GM04503 (cell line): ENCODE measurements around the gene BRAT1.
A peak's percentile ranks its signal among the peaks of the same experiment; 100 is the strongest.

Experiments used
- DNase-seq: peaks from one replicate; pipeline ENCODE4 v3.0.0-alpha.2; 2012; ENCODE audit warnings: low read depth

The BRAT1 gene

DNA sequence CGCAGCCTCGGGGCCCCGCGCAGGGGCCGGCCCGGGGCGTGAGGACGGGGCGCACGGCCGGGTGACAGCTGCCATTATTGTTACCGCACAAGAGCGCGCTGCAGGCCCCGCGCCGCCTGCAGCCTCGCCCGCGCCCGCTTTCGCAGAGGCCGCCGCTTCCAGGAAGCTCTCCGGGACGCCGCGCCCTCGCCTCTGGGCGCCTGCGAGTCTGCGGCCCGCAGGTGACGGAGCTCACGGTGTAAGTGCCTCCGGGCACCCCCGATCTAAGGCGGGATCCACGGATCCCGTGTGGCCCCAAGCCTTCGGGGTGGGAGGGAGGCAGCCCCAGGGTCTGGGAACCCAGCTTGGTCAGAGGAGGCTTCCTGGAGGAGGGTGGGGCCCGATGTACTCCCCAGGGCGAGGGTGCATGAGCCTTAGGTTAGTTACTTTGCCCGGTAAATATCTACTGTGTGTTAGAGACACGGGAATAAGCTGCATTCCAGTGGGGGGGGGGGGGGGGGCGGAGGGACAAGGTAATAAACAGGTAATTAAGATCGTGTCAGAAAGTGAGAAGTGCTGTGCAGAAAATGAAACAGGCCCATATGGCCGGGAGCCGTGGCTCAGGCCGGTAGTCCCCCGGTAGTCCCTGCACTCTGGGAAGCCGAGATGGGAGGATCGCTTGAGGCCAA, 4.1 kb upstream of the BRAT1 start:
- DNase-seq = no peak

- peak; percentile 34 for DNase-seq
These were observed 3.4 kb upstream of the BRAT1 start, which contains the start of gene IQCE for GRCh38 chr7:2558629-2559282. TSS of gene IQCE (plus strand) at chr7:2558979. CDS start at chr7:2559182, 203 bp downstream.

DNA sequence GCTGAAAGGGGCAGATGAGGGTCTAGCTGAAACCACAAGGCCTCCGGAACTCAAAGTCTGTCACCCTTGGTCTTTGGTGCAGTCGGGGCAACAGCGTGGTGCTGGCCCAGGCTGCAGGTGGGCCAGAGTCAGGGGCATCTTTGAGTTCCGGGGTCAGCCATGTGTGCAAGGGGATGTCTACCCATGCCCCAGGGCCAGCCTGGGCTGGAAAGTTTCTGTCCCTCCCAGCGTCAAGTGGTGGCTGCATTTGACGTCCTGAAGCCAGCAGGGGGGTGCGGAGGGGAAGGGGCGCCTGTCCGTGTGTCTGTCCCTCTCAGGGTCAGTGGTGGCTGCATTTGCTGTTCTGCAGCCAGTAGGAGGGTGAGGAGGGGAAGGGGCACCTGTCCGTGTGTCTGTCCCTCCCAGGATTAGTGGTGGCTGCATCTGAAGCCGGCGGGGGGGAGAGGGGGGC, 638 bp downstream of the BRAT1 start:
- no peak for DNase-seq

DNA sequence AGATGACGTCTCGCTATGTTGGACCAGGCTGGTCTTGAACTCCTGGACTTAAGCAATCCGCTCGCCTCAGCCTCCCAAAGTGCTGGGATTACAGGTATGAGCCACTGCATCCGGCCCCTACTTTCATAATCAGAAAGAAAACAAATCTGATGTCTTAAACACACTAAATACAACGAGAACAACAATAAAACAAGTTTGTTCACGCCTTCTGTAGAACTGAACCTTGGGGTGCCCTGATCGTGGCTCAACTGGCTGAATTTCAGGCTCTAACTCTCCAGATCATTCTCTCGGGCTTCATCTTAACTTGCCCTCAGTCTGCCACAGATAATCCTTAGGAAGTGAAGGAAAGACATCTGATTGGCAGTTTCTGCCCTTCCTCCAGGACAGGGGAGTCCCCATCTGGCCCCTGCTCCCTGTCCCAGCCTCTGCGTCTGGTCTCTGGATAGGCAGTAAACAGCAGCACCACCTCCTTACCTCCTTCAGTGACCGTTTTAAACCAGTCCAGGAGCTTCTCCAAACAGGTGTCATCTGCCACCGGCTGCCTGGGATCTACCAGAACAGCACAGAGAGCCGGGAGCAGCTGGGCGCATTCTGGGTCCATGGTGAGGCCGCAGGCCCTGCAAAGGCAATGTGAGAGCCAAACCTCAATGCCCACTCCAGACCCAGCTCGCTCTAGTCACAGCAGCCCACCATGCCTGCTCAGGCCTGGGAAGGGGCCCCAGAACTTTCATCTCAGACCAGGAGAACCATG, 1.3 kb downstream of the BRAT1 start:
- DNase-seq = no peak

GRCh38 chr7:2553108-2553507, 2.2 kb downstream of the BRAT1 start:
- DNase-seq = no peak

DNA sequence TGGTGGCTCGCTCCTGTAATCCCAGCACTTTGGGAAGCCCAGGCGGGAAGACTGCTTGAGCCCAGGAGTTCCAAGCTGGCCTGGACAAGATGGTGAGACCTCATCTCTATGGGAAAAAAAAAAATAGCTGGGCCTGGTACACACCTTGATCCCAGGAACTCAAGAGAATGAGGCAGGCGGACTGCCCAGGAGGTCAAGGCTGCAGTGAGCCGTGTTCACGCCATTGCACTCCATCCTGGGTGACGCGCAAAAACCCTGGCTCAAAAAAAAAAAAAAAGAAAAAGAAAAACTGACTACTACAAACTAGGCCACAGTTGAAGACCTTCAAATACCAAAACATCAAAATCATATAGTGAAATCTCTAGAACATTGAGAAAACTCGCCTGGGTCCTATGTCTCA, 3.9 kb downstream of the BRAT1 start:
- DNase-seq = no peak

DNA sequence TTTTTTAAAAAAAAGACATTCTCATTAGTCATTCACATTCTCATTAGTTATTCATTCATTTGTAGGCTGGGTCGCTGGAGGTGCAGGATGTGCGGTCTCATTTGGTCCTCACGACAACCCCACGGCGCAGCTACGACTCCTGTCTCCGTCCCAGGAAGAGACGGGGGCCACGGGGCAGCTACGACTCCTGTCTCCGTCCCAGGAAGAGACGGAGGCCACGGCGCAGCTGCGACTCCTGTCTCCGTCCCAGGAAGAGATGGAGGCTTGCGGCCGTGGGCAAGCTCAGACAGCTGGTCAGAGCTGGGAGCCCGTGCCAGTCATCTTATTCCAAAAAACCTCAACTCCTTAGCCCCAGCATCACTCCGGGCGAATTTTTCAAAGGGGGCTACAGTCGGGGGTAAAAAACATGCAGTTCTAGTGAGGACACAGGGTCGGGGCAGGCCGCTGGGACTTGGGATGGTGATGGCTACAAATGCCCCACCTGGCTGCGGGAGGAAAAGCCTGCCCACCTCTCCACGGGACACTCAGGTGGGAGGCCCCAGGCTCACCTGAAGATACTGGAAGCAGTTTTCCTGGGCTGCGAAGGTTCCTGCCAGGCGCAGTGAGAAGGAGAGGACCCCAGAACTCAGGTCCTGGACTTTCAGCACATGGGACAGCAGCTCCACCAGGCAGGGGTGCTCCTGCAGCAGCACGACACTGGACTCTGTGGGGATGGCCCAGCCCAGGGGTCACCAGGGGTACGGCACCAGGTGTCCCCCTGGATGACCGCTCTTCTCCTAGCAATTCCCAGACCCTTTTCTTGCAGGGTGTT, 8.3 kb downstream of the BRAT1 start:
- DNase-seq = no peak

- DNase-seq = no peak
These were observed 9.4 kb downstream of the BRAT1 start for GRCh38 chr7:2545746-2546425.

- no peak for DNase-seq
These were observed 10.7 kb downstream of the BRAT1 start for GRCh38 chr7:2544541-2545188.

DNA sequence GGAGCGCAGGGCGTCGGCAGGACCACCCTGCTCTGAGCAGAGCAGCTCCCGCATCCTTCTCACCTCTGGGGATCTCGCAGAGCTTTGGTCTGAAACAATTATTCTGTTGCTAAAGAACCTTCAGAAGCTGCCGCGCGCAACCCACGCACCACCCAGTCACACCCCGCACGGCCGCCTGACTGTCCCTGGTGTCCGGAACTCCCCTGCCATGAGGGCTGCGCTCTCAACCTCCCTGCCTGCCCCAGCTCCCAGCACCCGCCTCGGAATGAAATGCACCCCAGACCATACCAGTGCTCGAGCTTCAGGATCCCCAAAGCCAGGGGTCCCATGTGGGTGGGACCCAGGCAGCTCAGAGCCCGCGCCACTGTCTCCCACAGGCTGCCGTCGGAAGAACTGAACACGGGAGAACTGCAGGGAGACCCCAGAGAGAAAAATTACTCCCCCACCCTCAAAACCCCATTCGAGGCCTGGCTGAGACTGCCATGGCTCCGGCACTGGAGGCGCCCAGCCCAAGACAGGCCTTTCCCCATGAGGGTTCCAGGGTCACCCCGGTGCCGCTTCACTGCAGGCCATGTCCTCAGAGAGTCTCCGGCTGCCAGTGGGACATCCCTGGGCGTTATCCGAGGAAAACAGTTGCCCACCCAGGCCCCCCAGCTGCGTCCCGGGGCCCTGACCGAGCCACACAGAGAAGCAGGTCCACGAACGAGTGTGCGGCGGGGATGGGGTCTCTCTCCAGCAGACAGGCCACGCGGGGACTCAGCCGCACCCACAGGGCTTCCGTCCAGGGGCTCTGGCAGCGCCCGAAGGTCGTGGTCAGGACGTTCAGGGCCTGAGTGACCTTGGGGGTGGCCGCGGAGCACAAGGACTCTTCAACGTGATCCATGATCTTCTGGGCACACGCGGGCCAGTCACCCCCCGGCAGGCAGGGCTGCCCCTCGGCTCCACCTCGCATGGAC, 12.1 kb downstream of the BRAT1 start:
- no peak for DNase-seq

DNA sequence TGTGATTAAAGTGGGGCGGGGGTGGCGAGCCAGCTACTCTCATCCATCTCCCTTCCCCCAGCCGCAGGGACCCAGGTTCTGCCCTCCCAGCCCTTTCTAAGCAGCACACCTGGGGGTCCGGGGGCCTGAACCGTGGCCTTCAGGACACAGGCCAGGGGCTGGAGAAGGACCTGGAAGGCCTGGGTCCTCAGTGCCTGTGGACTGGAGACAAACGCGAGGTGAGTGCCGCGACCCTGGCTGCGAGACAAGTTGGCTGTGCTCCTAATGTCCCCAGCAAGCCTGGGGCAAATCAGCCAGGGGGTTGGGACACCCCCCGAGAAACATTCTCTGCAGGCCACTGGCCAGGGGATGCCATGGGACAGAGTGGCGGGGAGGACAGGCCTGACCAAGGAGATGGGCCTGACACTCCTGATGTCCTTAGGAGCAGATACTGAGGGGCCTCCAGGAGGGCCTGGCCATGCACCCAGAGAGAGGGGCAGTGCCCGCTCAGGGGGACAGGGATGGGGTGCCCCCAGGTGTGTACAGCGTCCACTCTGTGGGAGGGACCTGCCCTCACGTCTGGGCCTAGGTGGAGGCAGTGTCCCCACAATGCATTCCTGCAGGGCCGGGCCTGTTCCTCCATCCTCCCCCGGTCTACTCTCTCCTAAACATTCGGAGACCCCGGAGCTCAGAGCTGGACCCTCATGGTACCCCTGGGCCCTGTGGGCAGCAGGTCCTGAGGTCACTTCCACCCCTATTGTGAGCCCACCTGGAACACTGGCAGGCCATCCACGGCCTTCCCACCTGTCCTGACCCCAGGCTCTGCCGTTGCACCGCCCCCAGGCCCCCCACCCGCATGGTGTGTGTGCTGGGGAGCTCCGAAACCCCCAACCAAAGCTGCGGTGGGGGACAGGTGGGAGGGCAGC, 13.1 kb downstream of the BRAT1 start:
- no peak for DNase-seq

GRCh38 chr7:2541291-2542010, 13.9 kb downstream of the BRAT1 start:
- DNase-seq = no peak

DNA sequence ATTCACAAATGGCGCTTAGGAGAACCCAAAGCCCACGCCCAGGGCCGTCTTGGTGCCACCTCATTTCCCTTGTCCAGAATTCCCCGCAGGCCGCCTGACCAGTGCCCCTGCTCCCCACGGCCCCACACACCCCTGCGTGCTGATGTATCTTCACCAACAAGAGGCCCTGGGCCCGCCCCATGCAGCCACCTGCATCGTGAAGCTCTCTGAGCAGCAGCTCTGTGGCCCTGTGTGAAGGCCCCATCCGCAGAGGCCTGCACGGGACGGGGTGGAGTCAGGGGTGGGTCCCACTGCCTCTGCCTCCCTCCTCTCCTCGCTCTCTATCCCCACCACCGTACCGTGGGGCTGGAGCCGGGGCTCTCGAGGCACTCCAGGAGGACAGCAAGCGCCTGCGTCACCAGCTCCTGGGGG, 14.7 kb downstream of the BRAT1 start:
- no peak for DNase-seq

DNA sequence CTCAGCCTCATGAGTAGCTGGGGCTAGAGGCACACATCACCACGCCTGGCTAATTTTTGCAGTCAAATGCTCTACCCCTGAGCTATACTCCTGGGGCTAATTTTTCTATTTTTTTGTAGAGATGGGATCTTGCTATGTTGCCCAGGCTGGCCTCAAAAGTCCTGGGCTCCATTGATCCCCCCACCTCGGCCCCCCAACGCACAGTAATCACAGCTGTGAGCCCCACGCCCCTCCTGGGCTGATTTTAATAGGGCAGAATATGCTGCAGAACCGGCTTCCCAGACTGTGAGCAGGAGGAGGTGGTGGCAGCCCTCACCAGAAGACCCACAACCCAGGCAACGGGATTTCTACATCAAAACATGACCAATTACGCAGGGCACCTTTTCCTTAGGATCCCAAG, 15.2 kb downstream of the BRAT1 start:
- no peak for DNase-seq

DNA sequence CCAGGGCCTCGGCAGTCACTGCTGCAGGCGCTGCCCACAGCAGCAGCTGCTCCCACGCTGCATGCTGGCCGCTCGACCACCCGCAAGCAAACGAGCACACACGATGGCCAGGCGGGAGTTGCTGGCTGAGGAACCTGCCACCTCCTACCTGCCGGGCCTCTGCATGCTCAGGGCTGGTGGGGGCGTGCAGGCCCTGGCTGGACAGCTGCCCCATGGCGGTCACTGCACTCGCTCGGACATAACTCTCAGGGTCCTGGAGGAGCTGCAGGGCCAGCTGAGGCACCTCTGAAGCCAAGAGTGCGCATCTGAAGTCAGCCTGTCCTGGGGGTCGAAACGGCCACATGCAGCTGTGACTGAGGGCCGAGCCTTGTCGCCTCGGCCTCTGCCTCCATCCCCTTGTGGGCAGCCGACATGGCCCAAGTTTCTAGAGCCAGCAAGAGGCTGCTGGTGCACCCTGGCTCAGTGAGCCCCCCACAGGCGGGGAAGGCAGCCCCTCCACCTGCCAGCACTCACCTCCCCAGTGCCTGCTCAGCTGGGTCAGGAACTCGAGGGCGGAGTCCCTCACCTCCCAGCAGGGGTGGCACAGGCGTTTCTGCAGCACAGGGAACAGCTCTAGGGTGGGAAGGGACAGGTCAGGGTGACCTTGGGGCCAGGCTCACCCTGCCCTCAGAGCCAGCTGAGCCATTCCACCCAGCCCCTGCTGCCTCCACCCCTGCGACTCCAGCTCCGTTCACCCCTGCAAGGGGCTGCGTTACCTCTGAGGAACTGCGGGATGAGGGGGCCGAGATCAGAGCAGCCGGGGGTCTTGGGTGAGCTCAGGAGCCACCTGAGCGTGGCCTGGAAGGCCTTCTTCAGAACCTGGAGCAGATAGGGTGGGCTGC, 16.1 kb downstream of the BRAT1 start:
- DNase-seq = no peak

DNA sequence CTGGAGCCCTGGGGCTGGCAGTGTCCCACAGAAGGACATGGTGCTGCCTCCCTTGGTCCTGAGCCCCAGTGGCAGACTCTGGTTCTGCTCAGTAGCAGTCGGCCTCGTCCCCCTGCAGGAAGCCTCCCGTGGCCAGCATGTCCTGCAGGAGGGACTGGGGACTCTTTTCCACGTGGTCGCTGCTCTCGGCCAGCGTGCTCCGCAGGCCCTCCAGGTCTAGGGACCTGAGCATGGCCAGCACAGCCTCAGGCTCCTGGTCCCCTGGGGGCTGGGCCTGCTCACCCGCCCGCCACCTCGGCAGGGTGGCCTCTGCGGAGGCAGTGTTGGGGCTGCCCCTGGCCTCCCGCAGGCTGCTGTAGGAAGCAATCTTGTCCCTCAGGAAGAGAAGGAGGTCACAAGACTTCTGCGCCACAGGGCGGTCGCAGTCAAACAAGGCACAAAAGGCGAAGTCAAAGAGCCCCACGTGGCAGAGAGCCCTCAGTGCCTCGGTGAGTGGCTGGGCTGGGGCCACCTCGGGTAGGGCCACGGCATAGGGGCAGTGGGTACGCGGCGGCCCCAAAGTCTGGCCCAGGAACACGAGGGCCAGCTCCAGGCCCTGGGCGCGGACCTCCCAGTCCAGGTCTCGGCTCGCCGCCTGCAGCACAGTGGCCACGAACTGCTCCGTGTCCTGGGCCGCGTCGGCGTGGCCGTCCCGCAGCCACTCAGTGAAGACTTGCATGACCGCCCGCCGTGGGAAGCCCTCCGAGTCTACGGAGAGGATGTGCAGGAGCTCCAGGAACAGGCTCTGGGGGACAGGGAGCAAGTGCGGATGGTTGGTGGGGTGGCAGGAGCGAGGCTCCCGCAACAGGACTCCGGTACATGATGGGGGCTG, 17.1 kb downstream of the BRAT1 start:
- DNase-seq = no peak
